GM12801 (cell line): ENCODE measurements around the gene PDE6B.

ENCODE experiments used
- CTCF ChIP-seq: IDR thresholded peaks from one replicate; pipeline ENCODE4 v1.5.1; 2011; ENCODE audit warnings: control low read depth; ENCODE audit not compliant: insufficient read length; ENCODE audit errors: extremely low read depth

PDE6B gene

GRCh38 chr4:628311-628741 is 3.0 kb downstream of the PDE6B start:
- TF ChIP-seq CTCF, result no peak

GRCh38 chr4:628821-629635 is 3.7 kb downstream of the PDE6B start:
- no peak for TF ChIP-seq CTCF

GRCh38 chr4:629636-629914 is 4.2 kb downstream of the PDE6B start:
- TF ChIP-seq CTCF, result no peak

GRCh38 chr4:629915-630641 is 4.7 kb downstream of the PDE6B start:
- TF ChIP-seq CTCF, result no peak

GRCh38 chr4:630656-631055 is 5.3 kb downstream of the PDE6B start:
- no peak for TF ChIP-seq CTCF

- no peak for TF ChIP-seq CTCF
These were observed 6.9 kb downstream of the PDE6B start for GRCh38 chr4:632196-632790.

- TF ChIP-seq CTCF, result no peak
These were observed 7.6 kb downstream of the PDE6B start for GRCh38 chr4:632926-633325.
